Stimulated activated CD8-positive, alpha-beta memory T cell treated with anti-CD3 and anti-CD28 coated beads, Interleukin-7, amount 100 ng/mL, for 4 hours (primary cell): ENCODE results near the gene ADAM19.

Experiments used
- DNase-seq, 2 donors: peaks; one replicate each; pipeline ENCODE4 v3.0.0-alpha.2; 2020; ENCODE audit warnings: low read depth in 2 of 2

ADAM19 gene

DNA sequence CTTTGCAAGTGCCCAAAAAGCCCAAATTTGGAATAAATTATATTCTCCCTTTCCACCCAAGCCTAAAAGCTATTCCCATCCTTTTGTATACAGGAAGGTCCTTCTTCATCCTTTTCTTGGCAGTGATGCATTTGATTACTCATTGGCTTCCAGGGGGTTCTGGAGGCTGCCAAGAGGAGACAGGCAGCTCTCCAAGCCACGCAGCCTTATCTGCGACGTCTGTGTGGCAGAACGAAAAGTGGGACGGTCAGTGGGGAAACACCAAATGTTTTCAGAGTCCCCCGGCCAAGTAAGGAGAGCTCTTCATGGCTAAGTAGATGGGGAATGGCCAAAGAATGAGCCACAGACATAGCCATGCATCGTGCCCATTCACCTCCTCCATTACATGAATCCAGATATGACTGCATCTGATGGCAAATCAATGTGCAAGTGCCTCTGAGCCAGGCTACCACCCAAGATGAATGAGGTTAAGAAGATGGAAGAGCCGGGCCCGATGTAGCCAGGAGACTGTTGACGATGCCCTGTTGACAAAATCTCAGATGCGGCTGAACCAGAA, 12.1 kb downstream of the ADAM19 start:
- no peak for DNase-seq

DNA sequence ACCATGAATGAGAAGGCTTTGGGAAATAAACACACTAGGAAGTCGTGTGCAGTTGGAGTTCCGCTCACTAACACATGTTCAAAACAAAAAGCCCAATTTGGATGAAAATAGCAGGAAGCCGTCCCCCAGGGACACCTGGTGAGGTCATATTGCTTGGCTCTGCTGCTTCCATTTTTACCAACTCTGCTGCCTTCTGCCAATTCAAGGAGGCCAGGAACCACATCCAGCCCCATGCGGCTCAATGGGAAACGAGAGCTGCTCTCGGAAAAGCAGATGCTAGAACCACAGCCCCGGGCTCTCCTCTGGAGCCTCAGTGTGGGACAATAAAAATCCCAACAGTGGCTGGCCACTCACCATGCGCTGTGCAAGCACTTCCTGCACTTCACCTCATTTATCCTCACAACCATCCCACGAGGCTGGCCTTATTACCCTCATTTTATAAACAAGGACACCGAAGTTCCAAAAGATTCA, 13.4 kb downstream of the ADAM19 start:
- DNase-seq: no peak

DNA sequence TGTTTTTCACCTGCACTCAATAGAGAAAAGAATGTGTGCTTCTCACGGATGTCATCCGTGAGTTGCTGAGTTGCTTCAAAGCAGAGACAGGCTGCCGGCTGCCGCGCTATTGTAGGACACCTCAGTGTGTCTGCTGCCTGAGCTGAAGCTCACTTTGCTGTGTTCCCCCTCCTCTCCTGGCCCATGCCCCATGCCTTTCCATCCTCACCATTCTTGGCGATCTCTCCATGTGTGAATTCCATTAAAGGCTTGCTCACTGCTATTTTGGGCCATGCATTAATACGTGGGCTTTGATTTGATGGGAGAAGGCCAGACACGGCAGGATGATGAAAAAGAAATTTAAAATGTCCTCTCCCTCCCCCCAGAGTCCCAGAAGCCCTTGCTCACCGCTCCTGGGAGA, 14.5 kb downstream of the ADAM19 start:
- no peak for DNase-seq

DNA sequence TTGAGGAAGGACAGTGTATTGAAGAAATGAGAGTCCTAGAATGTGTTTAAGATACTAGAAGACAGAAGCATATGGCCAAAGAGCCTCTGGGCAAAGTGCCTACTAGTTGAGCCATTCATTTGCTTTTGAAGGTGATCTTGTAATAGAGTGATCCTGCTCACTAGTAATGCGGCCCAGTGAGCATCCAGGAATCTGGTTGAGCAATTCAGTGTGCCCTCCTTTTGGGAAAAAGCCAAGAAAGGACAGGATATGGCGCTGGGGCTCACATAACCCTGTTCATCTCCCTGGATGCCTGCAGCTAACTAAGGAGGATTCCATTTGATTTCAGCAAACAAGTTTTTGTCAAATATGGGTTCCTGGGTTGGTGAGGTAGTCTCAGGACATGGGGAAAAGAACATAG, 16.3 kb downstream of the ADAM19 start:
- DNase-seq: no peak

DNA sequence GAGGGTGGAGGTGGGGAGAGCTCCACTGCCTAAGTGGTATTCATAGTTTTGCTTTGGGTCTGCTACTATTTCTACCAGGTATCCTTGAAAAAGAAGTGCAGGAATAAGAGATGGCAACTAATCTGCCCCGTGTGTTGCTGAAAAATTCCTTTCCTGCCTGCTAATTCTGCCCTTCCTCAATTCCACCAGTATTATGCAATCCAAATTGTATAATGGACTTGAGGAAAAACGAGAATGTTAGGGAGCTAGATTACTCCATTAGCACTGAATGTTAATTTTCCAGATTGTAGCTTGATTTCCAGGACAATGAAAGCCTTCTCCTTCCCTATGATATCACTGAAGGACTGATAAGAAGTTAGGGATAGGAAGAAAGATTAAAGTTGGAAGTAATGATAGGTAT, 16.9 kb downstream of the ADAM19 start:
- no peak for DNase-seq

DNA sequence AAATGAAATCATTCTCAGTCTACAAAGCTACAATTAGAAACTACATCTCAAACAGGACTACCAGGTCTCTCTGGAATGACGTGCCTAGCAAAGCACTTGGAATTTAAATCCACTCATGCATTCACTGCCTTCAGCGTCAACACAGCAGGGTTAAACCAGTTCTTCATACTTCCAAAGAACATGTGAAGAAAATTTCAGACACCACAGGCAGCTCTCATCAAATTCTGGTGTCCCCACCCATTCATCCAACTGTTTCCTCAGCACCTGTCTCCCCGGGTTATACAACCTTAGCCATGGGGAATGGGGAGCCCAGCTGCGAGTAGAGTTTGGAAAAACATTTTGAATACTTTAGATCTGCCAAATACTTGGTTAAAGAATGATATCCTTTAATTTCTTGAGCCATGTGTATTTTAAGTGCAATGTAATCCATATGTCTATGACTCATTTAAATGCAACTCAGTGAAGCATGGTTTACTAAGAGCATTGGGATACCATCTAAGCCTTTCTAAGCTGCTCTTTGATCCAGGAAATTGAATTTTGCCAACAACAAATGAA, 17.5 kb downstream of the ADAM19 start:
- no peak for DNase-seq

DNA sequence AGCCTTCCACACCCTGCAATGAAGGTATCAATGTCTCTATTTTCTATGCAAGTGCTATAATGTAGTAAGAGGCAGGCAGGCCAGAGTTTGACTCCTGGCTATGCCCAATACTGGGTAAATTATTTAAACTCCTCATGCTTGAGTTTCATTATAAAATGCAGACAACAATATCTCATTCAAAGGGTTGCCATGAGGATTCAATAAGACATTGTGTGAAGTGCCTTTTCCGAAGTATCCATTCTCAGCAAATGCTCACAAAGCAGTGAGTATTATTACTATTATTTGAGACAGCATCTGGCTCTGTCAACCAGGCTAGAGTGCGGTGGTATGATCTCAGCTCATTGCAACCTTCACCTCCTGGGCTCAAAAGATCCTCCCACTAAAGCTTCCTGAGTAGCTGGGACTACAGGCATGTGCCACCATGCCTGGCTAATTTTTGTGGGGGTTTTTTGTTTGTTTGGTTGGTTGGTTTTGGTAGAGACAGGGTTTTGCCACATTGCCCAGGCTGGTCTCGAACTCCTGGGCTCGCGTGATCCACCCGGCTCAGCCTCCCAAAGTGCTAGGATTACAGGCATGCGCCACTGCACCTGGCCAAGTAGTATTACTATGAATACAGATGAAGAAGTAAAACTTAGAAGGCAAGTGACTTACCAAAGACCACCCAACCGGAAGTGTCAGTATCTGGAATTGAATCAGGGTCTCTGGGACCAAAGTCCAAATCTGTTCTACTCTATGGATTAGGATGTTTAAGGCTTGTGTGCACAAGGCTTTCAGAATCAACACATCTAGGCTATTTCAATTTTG, 18.8 kb downstream of the ADAM19 start:
- no peak for DNase-seq

DNA sequence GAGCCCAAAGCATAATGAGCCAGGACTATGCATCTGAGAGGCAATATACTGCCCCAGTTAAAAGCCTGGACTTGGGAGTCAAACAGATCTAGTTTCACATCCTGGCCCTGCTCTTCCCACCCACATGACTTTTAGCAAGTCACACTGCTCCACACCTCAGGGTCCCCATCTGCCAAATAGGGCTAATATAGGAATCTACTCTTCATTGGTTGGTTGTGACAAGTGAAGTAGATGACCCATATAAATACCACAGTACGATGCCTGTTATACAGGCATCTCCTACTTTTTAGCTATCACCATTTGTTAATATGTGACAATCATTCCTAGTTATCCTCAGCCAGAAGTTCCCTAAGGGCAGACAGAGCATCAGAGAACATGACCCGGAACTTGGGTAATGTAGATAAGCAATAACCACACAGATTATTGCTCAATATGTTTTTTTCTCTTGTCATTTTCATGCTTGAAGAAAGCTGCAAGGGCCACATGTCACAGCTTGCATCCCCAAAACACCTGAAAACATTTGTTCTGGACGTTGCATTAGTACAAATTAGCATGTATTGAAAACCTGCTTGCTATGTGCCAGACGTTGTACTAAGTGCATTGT, 20.4 kb downstream of the ADAM19 start:
- no peak for DNase-seq

DNA sequence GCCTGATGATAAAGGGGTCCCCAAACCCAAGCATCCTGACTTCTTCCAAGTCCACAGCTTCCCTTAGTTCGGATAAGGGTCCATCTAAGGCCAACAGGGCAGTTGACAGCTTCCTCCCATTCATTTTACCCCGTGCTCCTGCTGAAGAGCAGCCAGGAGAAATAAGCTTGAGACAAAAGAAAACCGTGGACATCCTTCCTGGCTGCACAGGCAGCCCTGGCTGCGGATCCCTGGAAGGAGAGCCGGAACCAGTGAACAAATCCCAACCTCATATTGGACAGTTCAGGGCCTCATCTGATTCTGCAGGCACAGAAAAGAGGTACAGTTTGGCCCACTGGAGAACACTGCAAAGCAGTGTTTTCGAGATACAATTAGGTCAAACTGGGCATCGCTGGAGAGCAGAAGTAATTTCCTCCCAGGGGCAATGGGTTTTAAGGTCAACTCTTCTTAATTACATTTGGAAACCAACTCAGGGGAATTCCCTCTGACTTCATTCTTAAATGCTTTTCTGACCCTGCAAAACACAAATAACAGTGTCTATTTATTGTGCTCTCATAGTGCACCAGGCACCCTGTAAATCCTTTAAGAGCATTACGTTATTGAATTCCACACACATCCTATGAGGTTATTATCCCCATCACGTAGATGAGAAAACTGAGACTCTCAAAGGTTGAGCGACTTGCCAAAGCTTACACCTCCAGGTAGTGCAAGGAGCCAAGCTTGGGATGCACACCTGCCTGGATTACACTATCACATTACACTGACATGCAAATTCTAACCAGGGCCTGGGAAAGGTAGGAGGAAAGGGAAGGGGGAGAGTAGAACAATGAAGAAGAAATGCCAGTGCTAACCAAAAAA, 21.2 kb downstream of the ADAM19 start:
- no peak for DNase-seq

DNA sequence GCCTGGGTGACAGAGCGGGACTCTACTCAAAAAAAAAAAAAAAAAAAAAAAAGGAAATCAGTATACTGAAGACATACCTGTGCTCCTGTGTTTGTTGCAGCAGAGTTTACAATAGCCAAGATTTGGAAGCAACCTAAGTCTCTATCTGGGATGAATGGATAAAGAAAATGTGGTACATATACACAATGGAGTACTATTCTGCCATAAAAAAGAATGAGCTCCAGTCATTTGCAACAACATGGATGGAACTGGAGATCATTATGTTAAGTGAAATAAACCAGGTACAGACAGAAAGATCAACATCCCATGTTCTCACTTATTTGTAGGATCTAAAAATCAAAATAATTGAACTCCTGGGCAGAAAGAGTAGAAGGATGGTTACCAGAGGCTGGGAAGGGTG, 22.9 kb downstream of the ADAM19 start:
- no peak for DNase-seq

DNA sequence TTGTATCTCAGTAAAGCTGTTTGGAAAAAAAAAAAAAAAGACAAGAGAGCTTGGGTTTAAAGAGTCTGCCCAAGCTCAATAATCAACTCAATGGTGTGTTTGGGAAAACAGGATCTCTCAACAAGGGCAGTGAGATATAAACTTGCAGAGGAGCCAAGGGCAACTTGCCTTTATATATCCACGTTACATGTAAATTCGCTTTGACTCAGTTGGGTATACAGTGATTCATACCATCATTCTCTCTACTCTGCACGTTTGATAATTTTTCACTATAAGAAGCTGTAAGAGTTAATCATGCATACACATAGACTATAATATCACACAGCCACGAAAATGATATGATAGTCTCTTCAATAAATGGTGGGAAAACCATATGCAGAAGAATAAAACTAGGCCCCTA, 24.9 kb downstream of the ADAM19 start:
- DNase-seq: no peak

DNA sequence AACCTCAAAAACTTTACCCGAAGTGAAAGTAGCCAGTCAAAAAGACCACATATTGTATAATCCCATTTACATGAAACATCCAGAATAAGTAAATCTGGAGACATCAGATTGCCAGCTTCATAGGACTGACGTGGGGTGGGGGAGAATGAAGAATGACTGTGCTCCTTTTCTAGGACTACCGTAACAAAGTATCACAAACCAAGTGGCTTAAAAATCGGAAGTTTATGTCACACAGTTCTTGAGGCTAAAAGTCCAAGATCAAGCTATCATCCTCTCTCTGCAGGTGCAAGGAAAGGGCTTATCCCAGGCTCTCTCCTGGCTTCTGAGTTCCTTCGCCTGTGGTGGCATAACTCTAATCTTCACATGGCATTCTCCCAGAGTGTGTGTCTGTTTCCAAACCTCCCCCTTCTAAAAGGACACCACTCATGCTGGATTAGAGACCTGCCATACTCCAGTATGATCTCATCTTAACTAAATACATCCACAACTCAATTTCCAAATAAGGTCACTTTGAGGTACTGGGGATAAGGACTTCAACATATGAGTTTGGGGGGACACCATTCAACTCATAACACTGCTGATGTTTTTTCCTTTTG, 25.5 kb downstream of the ADAM19 start:
- no peak for DNase-seq

DNA sequence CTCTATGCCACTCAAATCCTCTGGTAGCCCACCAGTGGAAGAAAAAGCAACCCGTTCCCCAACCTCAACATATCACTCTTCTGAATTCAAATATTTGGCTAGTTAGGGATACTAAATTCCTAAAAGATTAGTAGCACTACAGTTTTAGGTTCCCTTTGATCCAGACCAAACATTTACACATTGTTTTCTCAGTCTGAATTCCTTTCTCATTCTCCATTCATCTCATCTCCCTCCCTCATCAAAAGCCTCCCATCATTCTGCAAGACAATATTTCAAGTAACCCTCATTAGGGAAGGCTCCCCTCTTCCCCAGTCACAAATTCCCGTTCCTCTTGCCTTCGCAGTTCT, 26.3 kb downstream of the ADAM19 start:
- no peak for DNase-seq

DNA sequence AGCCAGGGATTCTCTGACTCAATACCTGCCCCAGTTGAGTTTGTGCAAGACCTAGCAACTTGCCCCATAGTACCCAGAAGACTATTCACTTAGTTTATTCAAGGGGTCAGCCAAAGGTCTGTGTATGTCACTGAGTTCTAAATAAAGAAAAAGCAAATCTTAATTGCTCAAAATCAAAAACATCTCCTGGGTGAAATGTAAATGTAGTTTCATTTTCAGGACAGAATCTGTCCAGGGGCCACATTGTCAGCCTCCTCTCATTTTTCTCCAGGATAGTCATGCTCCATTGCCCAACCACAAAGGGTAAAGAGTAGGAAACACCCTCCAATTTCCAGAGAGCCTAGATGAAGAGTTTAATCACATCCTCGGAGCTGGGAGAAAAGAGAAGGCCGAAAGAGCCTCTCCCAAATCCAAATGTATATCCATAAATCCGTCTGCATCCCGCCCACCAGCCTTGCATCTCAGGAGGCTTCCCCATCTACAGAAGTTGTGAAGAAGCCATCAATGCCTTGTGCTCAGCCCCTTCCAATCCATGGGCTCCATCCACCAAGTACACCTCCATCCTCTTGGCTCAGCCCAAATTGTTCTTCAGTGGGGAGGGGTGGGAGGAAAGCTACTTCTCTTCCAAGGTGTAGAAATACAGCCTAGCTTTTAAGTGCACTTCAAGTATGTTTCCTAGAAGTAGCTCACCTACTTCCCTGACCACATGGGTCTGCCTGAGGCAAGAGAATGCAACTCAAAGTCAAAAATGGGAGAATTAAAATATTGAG, 26.9 kb downstream of the ADAM19 start:
- no peak for DNase-seq

DNA sequence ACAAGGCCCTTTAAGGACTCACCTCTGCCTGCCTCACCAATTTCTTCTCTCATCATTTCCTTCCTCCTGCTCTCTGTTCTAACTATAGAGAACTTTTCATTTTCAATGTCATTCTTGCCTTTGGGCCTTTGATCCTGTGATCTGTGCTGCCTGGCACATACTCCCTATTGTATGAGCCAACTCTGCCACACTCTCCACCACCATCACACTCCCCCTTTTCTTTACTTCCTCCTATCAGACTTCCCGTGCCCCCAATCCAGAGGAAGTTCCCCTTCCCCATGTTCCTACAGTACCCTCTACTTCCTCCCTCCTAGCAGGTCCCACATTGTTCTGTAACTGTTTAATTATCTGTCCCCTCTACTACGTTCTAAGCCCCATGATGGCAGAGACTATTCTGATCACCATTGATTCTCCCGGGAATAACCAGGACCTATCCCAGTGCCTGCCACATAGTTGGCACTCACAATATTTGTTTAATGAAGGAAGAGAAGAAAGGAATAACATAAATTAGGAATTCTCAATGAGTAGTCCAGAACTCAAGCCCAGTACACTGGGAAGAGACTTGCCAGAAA, 27.5 kb downstream of the ADAM19 start:
- no peak for DNase-seq

DNA sequence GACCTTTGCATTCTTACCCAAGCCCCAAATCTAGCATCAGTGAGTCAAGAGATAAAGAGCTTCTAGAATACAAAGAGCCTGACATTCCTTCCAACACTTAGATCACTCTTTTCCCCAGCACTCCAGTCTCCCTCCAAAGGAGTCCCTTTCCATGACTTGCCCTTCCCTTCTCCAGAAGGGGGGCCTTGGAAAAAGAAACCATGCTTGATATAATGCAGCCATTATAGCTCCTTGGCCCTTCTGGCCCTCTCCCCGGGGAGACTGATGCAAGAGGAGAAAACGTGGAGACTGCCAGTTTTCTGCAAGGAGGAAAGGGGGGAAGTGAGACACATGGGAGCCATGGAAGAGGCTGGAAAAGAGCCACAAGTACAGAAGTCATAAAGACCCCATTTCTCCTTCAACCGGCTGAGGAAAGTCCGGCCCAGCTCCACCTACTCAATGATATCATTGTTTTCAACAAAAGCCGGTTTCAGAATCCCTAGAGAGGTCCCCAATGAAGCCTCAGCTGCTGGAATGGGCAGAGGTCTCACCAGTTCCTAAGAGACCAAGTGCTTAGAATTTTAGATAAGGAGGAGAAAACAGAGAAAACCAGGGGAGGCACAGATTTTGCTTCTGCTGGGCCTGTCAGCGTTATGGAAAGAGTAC, 29.0 kb downstream of the ADAM19 start:
- no peak for DNase-seq

DNA sequence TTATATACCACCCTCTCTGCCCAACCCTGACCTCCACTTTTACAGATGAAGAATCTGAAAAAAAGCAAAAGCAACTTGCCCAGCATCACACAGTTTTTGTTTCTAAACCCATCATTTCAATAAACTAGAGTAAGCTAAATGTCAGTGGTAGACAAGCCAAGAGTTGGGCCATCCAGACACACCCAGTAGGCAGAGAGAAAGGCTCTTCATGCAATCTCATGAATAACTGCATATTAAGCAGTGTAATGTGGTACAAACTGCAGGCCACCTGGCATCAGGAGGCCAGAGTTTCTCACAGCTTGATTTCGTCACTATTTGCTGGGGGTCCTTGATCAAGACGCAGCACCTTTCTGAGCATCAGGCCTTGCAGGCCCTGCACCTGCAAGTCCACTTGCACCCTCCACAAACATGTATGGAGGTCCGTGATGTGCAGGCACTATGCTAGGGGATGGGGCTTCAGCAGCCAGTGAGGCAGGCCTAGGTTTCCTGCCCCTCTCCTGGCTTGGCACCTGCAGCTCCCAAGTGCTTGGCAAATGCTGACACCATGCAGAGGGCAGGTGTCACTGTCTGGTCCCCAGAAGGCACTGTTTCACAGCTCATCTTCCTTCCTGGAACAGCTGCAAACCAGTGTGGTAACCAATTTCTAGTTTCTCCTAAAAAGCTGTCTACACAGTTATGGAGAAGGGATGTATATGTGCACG, 29.8 kb downstream of the ADAM19 start:
- no peak for DNase-seq

DNA sequence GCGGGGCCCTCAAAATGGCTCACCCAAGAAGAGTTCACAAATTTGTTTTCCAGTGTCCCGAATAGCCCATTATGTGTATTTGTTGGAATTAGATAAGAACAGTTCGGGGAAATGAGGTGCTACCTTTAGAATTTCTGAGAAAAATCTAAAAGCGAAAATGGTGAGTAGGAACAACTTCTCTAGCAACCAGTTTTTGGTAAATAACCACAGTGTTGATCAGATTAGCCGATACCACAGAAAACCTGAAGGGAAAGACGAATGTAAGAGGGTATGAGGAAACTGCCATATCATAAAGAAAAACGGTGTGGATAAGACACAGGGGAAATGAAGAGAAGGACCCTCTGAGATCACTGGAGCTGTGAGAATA, 31.0 kb downstream of the ADAM19 start:
- no peak for DNase-seq

DNA sequence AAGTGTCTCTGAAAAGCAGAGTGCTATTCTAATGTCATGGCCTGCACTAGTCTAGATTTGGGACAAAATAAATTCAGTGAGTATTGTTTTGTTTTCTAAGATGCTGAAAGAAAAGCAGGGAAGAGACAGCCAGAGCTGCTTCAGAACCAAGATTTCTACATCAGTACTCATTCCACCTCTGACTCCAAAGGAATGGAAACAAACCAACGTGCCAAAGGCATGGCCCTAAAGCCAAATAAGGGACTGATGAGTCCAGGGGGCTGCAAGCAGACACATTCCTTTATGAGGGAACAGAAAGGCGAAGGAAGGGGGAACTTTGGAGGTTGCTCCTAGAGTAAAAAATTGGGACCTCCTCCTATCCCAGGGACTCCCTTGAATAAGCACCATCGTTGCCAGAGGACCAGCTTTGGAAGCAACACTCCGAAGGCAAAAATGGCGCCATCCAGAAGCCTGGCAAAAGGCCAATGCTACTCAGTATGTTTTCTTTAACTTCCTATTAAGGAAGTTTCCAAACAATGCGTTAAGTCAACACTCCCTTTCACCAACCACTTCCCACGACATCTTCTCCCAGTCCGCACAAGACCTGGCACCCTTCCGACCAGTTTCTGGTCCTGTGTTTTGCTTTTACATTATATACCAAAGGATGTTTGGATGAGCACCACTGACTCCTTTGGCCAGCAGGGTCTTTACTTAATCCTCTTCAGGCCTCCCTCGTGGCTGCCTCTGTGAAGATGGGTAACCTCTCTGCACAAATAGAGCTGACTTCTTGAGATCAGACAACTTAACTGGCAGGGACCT, 31.6 kb downstream of the ADAM19 start:
- DNase-seq: no peak
